SH-SY5Y (cell line): ENCODE measurements around the gene RETREG2.

ENCODE experiments used
- GATA2 ChIP-seq: IDR thresholded peaks from 2 replicates; pipeline ENCODE4 v1.6.1; 2011; ENCODE audit warnings: mild to moderate bottlenecking, low read depth, low read length
- GATA3 ChIP-seq: IDR thresholded peaks from 2 replicates; pipeline ENCODE4 v1.6.1; 2011; ENCODE audit warnings: low read depth, mild to moderate bottlenecking, low read length, moderate library complexity

RETREG2 gene

GRCh38 chr2:219199470-219200211, 21.6 kb downstream of the RETREG2 start:
- TF ChIP-seq GATA3 (no peak), GATA2 (no peak)

- no peak for TF ChIP-seq GATA3
- no peak for TF ChIP-seq GATA2
Measured at GRCh38 chr2:219204425-219205164, 26.5 kb downstream of the RETREG2 start.

GRCh38 chr2:219205165-219205538, 27.1 kb downstream of the RETREG2 start:
- TF ChIP-seq GATA3 (no peak), GATA2 (no peak)

GRCh38 chr2:219205981-219206327, 27.9 kb downstream of the RETREG2 start:
- TF ChIP-seq GATA2 (no peak), GATA3 (no peak)

GRCh38 chr2:219206328-219207133, 28.5 kb downstream of the RETREG2 start, which contains the start of gene ZFAND2B:
Gene ZFAND2B, plus strand, starts transcription at chr2:219206782. Its CDS starts 206 bp downstream, at chr2:219206988.
- TF ChIP-seq GATA3 (no peak), GATA2 (no peak)

- TF ChIP-seq GATA2 (no peak), GATA3 (no peak)
Measured at GRCh38 chr2:219207134-219207883, 29.2 kb downstream of the RETREG2 start.

- TF ChIP-seq GATA3 (no peak), GATA2 (no peak)
Measured at GRCh38 chr2:219207884-219208740, 30.0 kb downstream of the RETREG2 start.

GRCh38 chr2:219209236-219210195, 31.4 kb downstream of the RETREG2 start:
- TF ChIP-seq GATA3 (no peak), GATA2 (no peak)

GRCh38 chr2:219210196-219210885, 32.3 kb downstream of the RETREG2 start:
- TF ChIP-seq GATA2 (no peak), GATA3 (no peak)

- no peak for TF ChIP-seq GATA3
- TF ChIP-seq GATA2: no peak
Measured at GRCh38 chr2:219210886-219211362, 32.8 kb downstream of the RETREG2 start.

GRCh38 chr2:219213026-219213415, 34.9 kb downstream of the RETREG2 start:
- TF ChIP-seq GATA2 (no peak), GATA3 (no peak)
